Activated CD8-positive, alpha-beta T cell treated with anti-CD3 and anti-CD28 coated beads for 36 hours (primary cell): ENCODE measurements around the gene AHCY. TPM values are rescaled to one million over a fixed set of nuclear protein-coding genes. Genes with fewer than 3 reads are reported as not detected.
"Not testable (repeated sequence)": the region's sequence is repeated elsewhere in the genome, so short reads cannot be mapped to it uniquely, and the experiment has no call there.

Experiments used
- ATAC-seq: fragments of 200-7000 bp; cut with Tn5 transposase; one replicate; pipeline ENCODE4 v1.10.0; 2021; ENCODE audit warnings: mild to moderate bottlenecking, moderate library complexity
- CTCF ChIA-PET: fragments of 350-600 bp; sonication (Branson Sonifier 250); formaldehyde crosslinking; loops from one replicate; lab custom pipeline; 2021; ENCODE audit warnings: antibody characterized with exemption; lab: Charles Lee
- POLR2A ChIA-PET: fragments of 350-600 bp; sonication (Branson Sonifier 250); formaldehyde crosslinking; loops from one replicate; lab custom pipeline; 2021; ENCODE audit warnings: antibody characterized with exemption; lab: Charles Lee
- DNase-seq: peaks from one replicate; pipeline ENCODE4 v3.0.0-alpha.2; 2020
- H3K27ac Mint-ChIP-seq: one replicate; pipeline ENCODE4 v1.8.0; 2021; ENCODE audit warnings: mild to moderate bottlenecking, mixed read lengths
- H3K27me3 Mint-ChIP-seq: one replicate; pipeline ENCODE4 v1.8.0; 2021; ENCODE audit warnings: mixed read lengths
- H3K36me3 Mint-ChIP-seq: one replicate; pipeline ENCODE4 v1.8.0; 2021; ENCODE audit warnings: low read depth, mixed read lengths
- H3K4me1 Mint-ChIP-seq: one replicate; pipeline ENCODE4 v1.8.0; 2021; ENCODE audit warnings: low read depth, mixed read lengths
- H3K4me3 Mint-ChIP-seq: one replicate; pipeline ENCODE4 v1.8.0; 2021; ENCODE audit warnings: mild to moderate bottlenecking, moderate library complexity, mixed read lengths
- H3K9me3 Mint-ChIP-seq: one replicate; pipeline ENCODE4 v1.8.0; 2021; ENCODE audit warnings: mixed read lengths
- CTCF ChIP-seq: fragments of 200-600 bp; IDR thresholded peaks from one replicate; pipeline ENCODE4 v1.8.0; 2022; ENCODE audit warnings: antibody characterized with exemption, mild to moderate bottlenecking
- intact Hi-C: fragments of 100-400 bp; cut with micrococcal nuclease; formaldehyde crosslinking; loops from one replicate; pipeline ENCODE4 v1.10.0; 2022
- total RNA-seq, 2 experiments: library from RNA; stranded (reverse); gene quantifications; one replicate each; pipeline ENCODE4 v1.2.3, GENCODE V29; 2021

AHCY gene
- total RNA-seq, 2 experiments from 2014 or later, result 256 to 258 TPM

- no peak for TF ChIP-seq CTCF
- CTCF ChIA-PET, result no interaction called here
- intact Hi-C loops, result no loop called here
- ATAC-seq (no peak), DNase-seq (no peak)
- H3K36me3 Mint-ChIP-seq, result peaks cover 5% of the 10 kb centered on the region
- POLR2A ChIA-PET, result no interaction called here
- H3K27ac Mint-ChIP-seq, result no peak overlapping the region
- H3K4me3 Mint-ChIP-seq, result no peak overlapping the region
- peaks cover 2% of the 10 kb centered on the region for H3K27me3 Mint-ChIP-seq
- no peaks in the 10 kb centered on the region for H3K4me1 Mint-ChIP-seq
- H3K9me3 Mint-ChIP-seq, result no peaks in the 10 kb centered on the region
Observed at GRCh38 chr20:34264141-34264540, 39.0 kb downstream of the AHCY start.

- H3K4me1 Mint-ChIP-seq, H3K4me3 Mint-ChIP-seq, intact Hi-C loops, H3K27ac Mint-ChIP-seq, H3K27me3 Mint-ChIP-seq, H3K36me3 Mint-ChIP-seq, DNase-seq, H3K9me3 Mint-ChIP-seq, ATAC-seq: not testable (repeated sequence)
- ChIA-PET POLR2A (interaction anchor here (0.6 kb wide), 3 partner anchors 28 to 142 kb away, joined by 3 read pairs; no protein-coding TSS in a partner anchor), CTCF (interaction anchor here (0.9 kb wide), 1 partner anchor 73 kb away, joined by 4 read pairs; no protein-coding TSS in a partner anchor)
Observed at GRCh38 chr20:34263468-34263867, 39.7 kb downstream of the AHCY start.

- CTCF ChIA-PET, result interaction anchor here (0.9 kb wide), 2 partner anchors 72 kb away, joined by 3 to 4 read pairs; no protein-coding TSS in a partner anchor
- Mint-ChIP-seq H3K4me3 (no peak overlapping the region), H3K36me3 (no peaks in the 10 kb centered on the region), H3K4me1 (no peaks in the 10 kb centered on the region), H3K27ac (no peak overlapping the region), H3K9me3 (no peaks in the 10 kb centered on the region), H3K27me3 (no peaks in the 10 kb centered on the region)
- POLR2A ChIA-PET, result interaction anchor here (0.6 kb wide), 1 partner anchor 29 kb away, joined by 3 read pairs; no protein-coding TSS in a partner anchor
- no peak for ATAC-seq
- intact Hi-C loops, result no loop called here
- no peak for TF ChIP-seq CTCF
- no peak for DNase-seq
Observed at GRCh38 chr20:34262488-34263288, 40.5 kb downstream of the AHCY start.

GRCh38 chr20:34260208-34260942 lies 42.8 kb downstream of the AHCY start:
- H3K27me3 Mint-ChIP-seq, result no peaks in the 10 kb centered on the region
- no peaks in the 10 kb centered on the region for H3K4me1 Mint-ChIP-seq
- POLR2A ChIA-PET, result no interaction called here
- H3K9me3 Mint-ChIP-seq, result no peaks in the 10 kb centered on the region
- intact Hi-C loops, result no loop called here
- ATAC-seq (no peak), DNase-seq (no peak)
- no peaks in the 10 kb centered on the region for H3K36me3 Mint-ChIP-seq
- CTCF ChIA-PET, result interaction anchor here (1.6 to 3.2 kb wide), 2 partner anchors 13 to 52 kb away, joined by 3 to 10 read pairs; no protein-coding TSS in a partner anchor
- no peak overlapping the region for H3K27ac Mint-ChIP-seq
- H3K4me3 Mint-ChIP-seq, result no peak overlapping the region
- no peak for TF ChIP-seq CTCF

GRCh38 chr20:34256629-34257124 lies 46.5 kb downstream of the AHCY start:
- ChIA-PET POLR2A (interaction anchor here (1.0 to 1.5 kb wide), 3 partner anchors 10 to 45 kb away, joined by 3 to 4 read pairs (median 3); no protein-coding TSS in a partner anchor), CTCF (interaction anchor here (1.4 to 2.6 kb wide), 3 partner anchors 56 to 67 kb away, joined by 3 to 9 read pairs (median 4); no protein-coding TSS in a partner anchor)
- Mint-ChIP-seq H3K27me3 (no peaks in the 10 kb centered on the region), H3K27ac (no peak overlapping the region), H3K36me3 (no peaks in the 10 kb centered on the region), H3K9me3 (no peaks in the 10 kb centered on the region), H3K4me3 (no peak overlapping the region), H3K4me1 (no peaks in the 10 kb centered on the region)
- no peak for TF ChIP-seq CTCF
- intact Hi-C loops, result no loop called here
- no peak for ATAC-seq
- DNase-seq, result no peak
